Mesendoderm (in vitro differentiated cells): ENCODE measurements around the gene LGALS7B.
"Not testable (repeated sequence)": the region's sequence is repeated elsewhere in the genome, so short reads cannot be mapped to it uniquely, and the experiment has no call there.

Experiments
- DNase-seq: peaks from one replicate; pipeline ENCODE4 v3.0.0; 2013
- H2AK5ac ChIP-seq: 2 replicates; pipeline ENCODE4 v1.6.1; 2013; ENCODE audit warnings: low read length, inconsistent platforms
- H2BK120ac ChIP-seq: 2 replicates; pipeline ENCODE4 v1.6.1; 2013; ENCODE audit warnings: low read depth, mild to moderate bottlenecking, low read length, moderate library complexity, mixed read lengths
- H2BK15ac ChIP-seq: replicated peaks from 2 replicates; pipeline ENCODE4 v1.6.1; 2013; ENCODE audit warnings: low read depth, mild to moderate bottlenecking, moderate library complexity
- H2BK5ac ChIP-seq: 2 replicates; pipeline ENCODE4 v1.6.1; 2013; ENCODE audit warnings: low read length, inconsistent platforms
- H3K18ac ChIP-seq: 2 replicates; pipeline ENCODE4 v1.6.1; 2013; ENCODE audit warnings: mild to moderate bottlenecking, low read length, mixed read lengths
- H3K23ac ChIP-seq: one replicate; pipeline ENCODE4 v1.6.1; 2013; ENCODE audit warnings: low read length
- H3K27ac ChIP-seq: 2 replicates; pipeline ENCODE4 v1.5.1; 2013; ENCODE audit warnings: low read depth, mild to moderate bottlenecking, inconsistent platforms, low read length, moderate library complexity
- H3K27me3 ChIP-seq: 2 replicates; pipeline ENCODE4 v1.6.1; 2013; ENCODE audit warnings: low read length, control low read depth, mild to moderate bottlenecking, inconsistent platforms; ENCODE audit not compliant: insufficient read depth, poor library complexity
- H3K36me3 ChIP-seq: 2 replicates; pipeline ENCODE4 v1.6.1; 2013; ENCODE audit warnings: low read length, inconsistent platforms; ENCODE audit not compliant: control insufficient read depth, insufficient read depth
- H3K4ac ChIP-seq: one replicate; pipeline ENCODE4 v1.6.1; 2013; ENCODE audit warnings: low read depth, mild to moderate bottlenecking, low read length, moderate library complexity
- H3K4me1 ChIP-seq: 2 replicates; pipeline ENCODE4 v1.6.1; 2013; ENCODE audit warnings: low read depth, low read length, inconsistent platforms; ENCODE audit not compliant: control insufficient read depth
- H3K4me2 ChIP-seq: 2 replicates; pipeline ENCODE4 v1.6.1; 2013; ENCODE audit warnings: low read length
- H3K4me3 ChIP-seq: 2 replicates; pipeline ENCODE4 v1.5.1; 2013; ENCODE audit warnings: mild to moderate bottlenecking, low read length
- H3K56ac ChIP-seq: one replicate; pipeline ENCODE4 v1.6.1; 2013; ENCODE audit warnings: low read length
- H3K79me1 ChIP-seq: 2 replicates; pipeline ENCODE4 v1.6.1; 2013; ENCODE audit warnings: low read length, inconsistent platforms
- H3K79me2 ChIP-seq: 2 replicates; pipeline ENCODE4 v1.6.1; 2013; ENCODE audit warnings: mild to moderate bottlenecking, low read length; ENCODE audit not compliant: control insufficient read depth, insufficient read depth
- H3K9ac ChIP-seq: 2 replicates; pipeline ENCODE4 v1.6.1; 2013; ENCODE audit warnings: low read length, inconsistent platforms
- H4K5ac ChIP-seq: one replicate; pipeline ENCODE4 v1.6.1; 2013; ENCODE audit warnings: low read length
- H4K8ac ChIP-seq: one replicate; pipeline ENCODE4 v1.6.1; 2013; ENCODE audit warnings: low read depth, mild to moderate bottlenecking, control low read depth, low read length, moderate library complexity
- WGBS: extraction: QIAGEN DNeasy Blood & Tissue Kit; methylation state at CpG from one replicate; pipeline ENCODE4 v1.1.7; 2013; ENCODE audit warnings: low lambda C conversion rate, missing lambda C conversion rate; ENCODE audit not compliant: insufficient coverage; ENCODE audit errors: extremely low coverage; 5-methylcytosine and 5-hydroxymethylcytosine counted together

LGALS7B gene

DNA sequence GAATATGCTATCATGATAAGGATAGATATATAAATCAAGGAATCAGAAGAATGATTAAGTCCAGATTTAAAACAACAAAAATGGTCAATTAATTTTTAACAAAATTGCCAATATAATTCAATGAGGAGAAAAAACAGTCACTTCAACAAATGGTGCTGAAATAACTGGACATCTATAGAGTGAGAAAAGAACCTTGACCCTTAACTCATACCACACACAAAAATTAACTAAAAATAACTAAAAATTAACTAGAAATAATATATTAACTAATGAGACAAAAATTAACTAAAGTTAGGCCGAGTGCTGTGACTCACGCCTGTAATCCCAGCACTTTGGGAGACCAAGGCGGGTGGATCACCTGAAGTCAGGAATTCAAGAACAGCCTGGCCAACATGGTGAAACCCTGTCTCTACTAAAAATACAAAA, 25.2 kb upstream of the LGALS7B start:
- H3K4me2 ChIP-seq, result no peak overlapping the region

DNA sequence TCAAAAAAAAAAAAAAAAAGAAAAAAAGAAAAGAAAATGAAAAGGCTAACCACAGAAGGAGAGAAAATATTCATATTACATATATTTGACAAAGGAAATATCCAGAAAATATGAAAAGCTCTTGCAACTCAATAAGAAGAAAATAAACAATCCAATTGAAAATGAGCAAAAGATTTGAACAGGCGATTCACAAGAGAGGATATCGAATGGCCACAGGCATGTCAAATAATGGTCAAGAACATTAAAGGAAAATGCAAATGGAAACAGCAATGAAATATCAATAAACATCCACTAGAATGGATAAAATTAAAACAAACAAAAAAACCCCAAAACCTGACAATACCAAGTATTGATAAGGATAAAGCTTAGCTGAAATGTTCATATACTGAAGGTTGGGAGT, 23.8 kb upstream of the LGALS7B start:
- H3K9ac ChIP-seq, result no peak overlapping the region
- no peak overlapping the region for H3K4me2 ChIP-seq
- H3K79me1 ChIP-seq, result no peaks in the 10 kb centered on the region
- H3K79me2 ChIP-seq, result no peaks in the 10 kb centered on the region
- H2BK15ac ChIP-seq, result no peak overlapping the region
- H4K8ac ChIP-seq, result no peak overlapping the region
- no peak overlapping the region for H3K27ac ChIP-seq
- H3K18ac ChIP-seq, result no peak overlapping the region
- no peak overlapping the region for H2AK5ac ChIP-seq
- WGBS, result no CpG with 5 or more reads among the region's 2 CpGs
- no peaks in the 10 kb centered on the region for H3K27me3 ChIP-seq
- no peak overlapping the region for H4K5ac ChIP-seq
- no peaks in the 10 kb centered on the region for H3K4me1 ChIP-seq
- no peak overlapping the region for H3K23ac ChIP-seq
- H3K4ac ChIP-seq, result no peak overlapping the region
- H2BK5ac ChIP-seq, result no peak overlapping the region
- H3K4me3 ChIP-seq, result no peak overlapping the region
- no peak for DNase-seq
- no peak overlapping the region for H3K56ac ChIP-seq
- H2BK120ac ChIP-seq, result no peak overlapping the region
- H3K36me3 ChIP-seq, result no peaks in the 10 kb centered on the region

More for the DNA sequence above, 25.2 kb upstream of the LGALS7B start:
- H3K9ac ChIP-seq, result no peak overlapping the region
- no peak overlapping the region for H4K8ac ChIP-seq
- H2BK5ac ChIP-seq, result no peak overlapping the region
- no CpG with 5 or more reads among the region's 3 CpGs for WGBS
- no peak overlapping the region for H3K18ac ChIP-seq
- no peaks in the 10 kb centered on the region for H3K79me2 ChIP-seq
- H3K56ac ChIP-seq, result no peak overlapping the region
- H3K79me1 ChIP-seq, result no peaks in the 10 kb centered on the region
- no peak overlapping the region for H2AK5ac ChIP-seq
- no peak overlapping the region for H4K5ac ChIP-seq
- no peak for DNase-seq
- H3K27ac ChIP-seq, result no peak overlapping the region
- H3K23ac ChIP-seq, result no peak overlapping the region
- no peak overlapping the region for H3K4ac ChIP-seq
- H2BK120ac ChIP-seq, result no peak overlapping the region
- no peak overlapping the region for H2BK15ac ChIP-seq
- H3K36me3 ChIP-seq, result no peaks in the 10 kb centered on the region
- no peaks in the 10 kb centered on the region for H3K27me3 ChIP-seq
- H3K4me1 ChIP-seq, result no peaks in the 10 kb centered on the region
- no peak overlapping the region for H3K4me3 ChIP-seq

DNA sequence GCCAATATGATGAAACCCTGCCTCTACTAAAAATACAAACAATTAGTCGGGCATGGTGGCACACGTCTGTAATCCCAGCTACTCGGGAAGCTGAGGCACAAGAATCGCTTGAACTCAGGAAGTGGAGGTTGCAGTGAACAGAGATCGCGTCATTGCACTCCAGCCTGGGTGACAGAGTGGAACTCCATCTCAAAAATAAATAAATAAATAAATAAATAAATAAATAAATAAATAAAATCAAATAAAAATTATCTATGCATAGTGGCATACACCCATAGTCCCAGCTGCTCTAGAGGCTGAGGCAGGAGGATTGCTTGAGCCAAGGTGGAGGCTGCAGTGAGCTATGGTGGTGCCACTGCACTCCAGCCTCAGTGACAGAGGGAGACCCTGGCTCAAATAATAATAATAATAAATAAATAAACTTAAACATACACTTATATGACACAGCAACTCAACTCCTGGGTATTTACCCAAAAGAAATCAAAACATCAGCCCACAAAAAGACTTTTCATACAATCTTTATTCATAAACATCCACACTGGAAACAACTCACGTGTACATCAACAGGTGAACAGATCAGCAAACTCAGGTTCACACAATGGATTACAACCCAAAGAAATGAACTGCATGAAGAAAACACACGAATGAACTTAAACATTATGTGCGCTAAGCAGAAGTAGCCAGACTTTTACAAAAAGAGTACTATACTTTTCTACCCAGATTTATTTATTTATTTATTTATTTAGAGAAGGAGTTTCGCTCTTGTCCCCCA, 22.5 kb upstream of the LGALS7B start:
- H3K23ac ChIP-seq, result no peak overlapping the region
- no peak overlapping the region for H2BK5ac ChIP-seq
- H2BK15ac ChIP-seq, result no peak overlapping the region
- no peak overlapping the region for H2AK5ac ChIP-seq
- no peaks in the 10 kb centered on the region for H3K4me1 ChIP-seq
- no peak overlapping the region for H4K8ac ChIP-seq
- no peak overlapping the region for H3K18ac ChIP-seq
- H3K9ac ChIP-seq, result no peak overlapping the region
- H3K56ac ChIP-seq, result no peak overlapping the region
- no peak overlapping the region for H2BK120ac ChIP-seq
- no peak overlapping the region for H3K27ac ChIP-seq
- H3K4me3 ChIP-seq, result no peak overlapping the region
- H3K79me2 ChIP-seq, result no peaks in the 10 kb centered on the region
- no peaks in the 10 kb centered on the region for H3K36me3 ChIP-seq
- DNase-seq, result no peak
- H3K4me2 ChIP-seq, result no peak overlapping the region
- no CpG with 5 or more reads among the region's 10 CpGs for WGBS
- H3K27me3 ChIP-seq, result no peaks in the 10 kb centered on the region
- H4K5ac ChIP-seq, result no peak overlapping the region
- H3K4ac ChIP-seq, result no peak overlapping the region
- H3K79me1 ChIP-seq, result no peaks in the 10 kb centered on the region

DNA sequence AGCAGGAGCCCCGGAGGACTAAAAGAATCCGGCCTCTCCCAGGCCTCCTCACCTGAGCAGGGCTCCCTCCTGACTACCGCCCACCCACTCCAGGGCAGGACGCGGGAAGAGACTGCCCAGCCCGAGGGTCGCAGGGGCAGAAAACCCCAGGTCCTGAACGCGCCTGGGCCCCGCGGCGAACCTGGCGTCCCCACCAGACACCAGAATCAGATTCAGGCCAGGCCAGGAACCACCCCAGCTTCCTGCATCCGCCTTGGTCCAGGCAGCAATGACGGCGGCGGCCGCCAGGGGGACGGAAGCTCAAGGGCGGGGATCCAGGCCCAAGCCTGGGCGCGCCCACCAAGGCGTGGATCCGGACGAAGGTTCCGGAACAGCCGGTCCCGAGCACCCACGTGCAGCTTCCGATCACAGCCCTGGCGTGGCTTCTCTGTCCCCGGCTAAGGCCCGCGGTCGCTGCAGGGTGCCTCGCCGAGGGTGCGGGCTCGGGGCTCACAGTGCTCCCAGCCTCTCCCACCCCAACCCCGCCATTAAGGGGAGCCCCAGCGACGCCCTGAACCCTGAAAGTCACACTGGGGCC, 19.3 kb upstream of the LGALS7B start:
- no CpG with 5 or more reads among the region's 42 CpGs for WGBS
- Histone ChIP-seq H3K36me3 (no peaks in the 10 kb centered on the region), H2BK15ac (no peak overlapping the region)

DNA sequence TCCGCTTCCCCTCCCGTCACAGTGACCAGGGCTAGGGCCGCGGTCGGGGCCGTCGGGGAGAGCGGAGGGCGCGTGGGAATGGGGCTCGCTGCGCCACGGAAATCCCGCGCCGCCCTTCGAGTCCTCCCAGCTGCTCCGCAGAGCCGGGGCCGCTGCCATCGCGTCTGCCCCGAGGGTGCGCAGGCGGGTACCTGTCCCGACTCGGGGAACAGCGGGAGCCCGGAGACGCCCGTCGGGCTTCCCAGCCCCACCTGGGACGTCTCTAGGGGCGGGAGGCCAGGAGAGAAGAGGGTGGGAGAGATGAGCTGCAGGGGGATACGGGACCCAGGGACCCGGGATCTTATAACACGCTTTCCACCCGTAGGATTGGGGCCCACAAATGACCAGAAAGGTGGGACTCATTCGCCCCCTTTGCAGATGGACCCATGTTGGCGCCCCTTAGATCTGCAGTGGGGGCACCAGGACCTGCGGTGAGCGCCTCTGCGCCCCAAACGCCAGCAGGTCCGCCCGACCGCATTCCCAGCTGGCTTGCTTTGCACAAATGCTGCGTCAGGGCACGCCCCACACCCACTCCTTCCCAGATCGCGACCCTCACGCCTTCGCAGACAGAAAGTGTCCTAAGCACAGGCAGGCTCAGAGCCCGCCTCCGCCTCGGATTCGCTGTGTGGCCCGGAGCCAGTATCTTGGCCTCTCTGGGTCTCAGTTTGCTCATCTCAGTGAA, 18.6 kb upstream of the LGALS7B start:
- not testable (repeated sequence) for H3K18ac ChIP-seq, H3K4me1 ChIP-seq, H3K79me1 ChIP-seq, H2BK15ac ChIP-seq, H3K27me3 ChIP-seq, H3K23ac ChIP-seq, H3K79me2 ChIP-seq, H3K56ac ChIP-seq, H3K4me3 ChIP-seq, H3K27ac ChIP-seq, H3K4me2 ChIP-seq, H3K4ac ChIP-seq, H3K9ac ChIP-seq, H2BK120ac ChIP-seq, H4K5ac ChIP-seq, H2AK5ac ChIP-seq, H3K36me3 ChIP-seq, DNase-seq, H4K8ac ChIP-seq, H2BK5ac ChIP-seq
- no CpG with 5 or more reads among the region's 58 CpGs for WGBS

More for the DNA sequence above, 19.3 kb upstream of the LGALS7B start:
- Histone ChIP-seq H3K9ac (peak overlapping the region; percentile 44), H4K8ac (no peak overlapping the region), H3K4ac (no peak overlapping the region), H2AK5ac (no peak overlapping the region), H4K5ac (no peak overlapping the region), H3K27me3 (no peaks in the 10 kb centered on the region), H3K56ac (peak overlapping the region; percentile 63), H2BK5ac (no peak overlapping the region), H2BK120ac (no peak overlapping the region), H3K79me2 (no peaks in the 10 kb centered on the region), H3K27ac (no peak overlapping the region), H3K23ac (no peak overlapping the region), H3K18ac (no peak overlapping the region), H3K4me1 (no peaks in the 10 kb centered on the region), H3K4me2 (no peak overlapping the region), H3K4me3 (no peak overlapping the region), H3K79me1 (no peaks in the 10 kb centered on the region)
- DNase-seq, result peak; percentile 73
